B cell (primary cell): ENCODE measurements around the gene VWA3B.

Source experiments
- EZH2 ChIP-seq: IDR thresholded peaks from 2 replicates; pipeline ENCODE4 v1.6.1; 2012; ENCODE audit warnings: borderline replicate concordance, low read depth, mild to moderate bottlenecking, moderate library complexity, low read length; ENCODE audit not compliant: insufficient read depth, poor library complexity, severe bottlenecking
- TF ChIP-seq, protein P1 (sequence below): fragments of 200-600 bp; IDR thresholded peaks from one replicate; pipeline ENCODE4 v1.8.0; 2022; ENCODE audit warnings: antibody characterized with exemption, mild to moderate bottlenecking

DNA sequence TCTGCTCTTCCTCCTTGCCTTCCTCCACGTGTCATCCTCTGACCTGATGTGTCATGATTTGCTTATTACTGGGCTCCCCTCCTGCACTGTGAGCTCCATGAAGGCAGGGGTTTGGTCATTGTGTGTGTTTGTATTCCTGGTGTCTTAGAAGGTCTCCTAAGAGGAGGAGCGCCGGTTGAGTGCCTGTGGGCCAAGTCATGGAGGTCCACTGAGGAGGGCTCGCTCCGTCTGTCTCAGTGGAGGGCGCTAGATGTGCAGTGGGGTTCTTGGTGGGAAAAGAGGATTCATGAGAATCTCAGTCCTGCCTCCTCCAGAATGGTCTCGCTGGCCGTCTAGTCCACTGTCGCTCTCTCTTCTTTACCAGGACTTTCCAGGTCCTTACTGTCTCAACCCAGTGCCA, 100.2 kb downstream of the VWA3B start:
- TF ChIP-seq, protein P1, sequence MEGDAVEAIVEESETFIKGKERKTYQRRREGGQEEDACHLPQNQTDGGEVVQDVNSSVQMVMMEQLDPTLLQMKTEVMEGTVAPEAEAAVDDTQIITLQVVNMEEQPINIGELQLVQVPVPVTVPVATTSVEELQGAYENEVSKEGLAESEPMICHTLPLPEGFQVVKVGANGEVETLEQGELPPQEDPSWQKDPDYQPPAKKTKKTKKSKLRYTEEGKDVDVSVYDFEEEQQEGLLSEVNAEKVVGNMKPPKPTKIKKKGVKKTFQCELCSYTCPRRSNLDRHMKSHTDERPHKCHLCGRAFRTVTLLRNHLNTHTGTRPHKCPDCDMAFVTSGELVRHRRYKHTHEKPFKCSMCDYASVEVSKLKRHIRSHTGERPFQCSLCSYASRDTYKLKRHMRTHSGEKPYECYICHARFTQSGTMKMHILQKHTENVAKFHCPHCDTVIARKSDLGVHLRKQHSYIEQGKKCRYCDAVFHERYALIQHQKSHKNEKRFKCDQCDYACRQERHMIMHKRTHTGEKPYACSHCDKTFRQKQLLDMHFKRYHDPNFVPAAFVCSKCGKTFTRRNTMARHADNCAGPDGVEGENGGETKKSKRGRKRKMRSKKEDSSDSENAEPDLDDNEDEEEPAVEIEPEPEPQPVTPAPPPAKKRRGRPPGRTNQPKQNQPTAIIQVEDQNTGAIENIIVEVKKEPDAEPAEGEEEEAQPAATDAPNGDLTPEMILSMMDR, result no peak
- no peak for TF ChIP-seq EZH2
